GM12878 (cell line): Measurements from ENCODE around the gene ASF1B. TPM values are rescaled to one million over a fixed set of nuclear protein-coding genes. Genes with fewer than 3 reads are reported as not detected.

Experiments
- ATAC-seq: fragments of 200-7000 bp; cut with Tn5 transposase; 3 replicates; pipeline ENCODE4 v1.9.1; 2020; ENCODE audit warnings: mild to moderate bottlenecking, moderate library complexity
- BruUV-seq: library from RNA; stranded (reverse); fragments of 400-500 nt; replicated peaks from 2 replicates; lab custom pipeline; 2021; lab: Mats Ljungman, UMichigan
- CTCF ChIA-PET: fragments of 300-600 bp; sonication (Branson Sonifier 250); formaldehyde crosslinking; extraction: SDS; loops from one replicate; lab custom pipeline; 2021; ENCODE audit warnings: inconsistent platforms; lab: Yijun Ruan, JAX
- POLR2A ChIA-PET: fragments of 350-600 bp; formaldehyde crosslinking; extraction: SDS; loops from one replicate; lab custom pipeline; 2021; ENCODE audit warnings: inconsistent platforms; lab: Charles Lee
- RAD21 ChIA-PET: fragments of 300-600 bp; sonication (Branson Sonifier 250); formaldehyde crosslinking; loops from one replicate; lab custom pipeline; 2023; ENCODE audit warnings: antibody characterized with exemption; ENCODE audit not compliant: unreplicated experiment; lab: Charles Lee
- SMC1A ChIA-PET: fragments of 300-600 bp; sonication (Branson Sonifier 250); formaldehyde crosslinking; loops from one replicate; lab custom pipeline; 2023; ENCODE audit not compliant: unreplicated experiment, uncharacterized antibody; lab: Charles Lee
- DNase-seq: peaks from one replicate; pipeline ENCODE4 v3.0.0-alpha.2; 2011; ENCODE audit warnings: low read depth, low spot score
- FAIRE-seq: peaks from 3 replicates; lab custom pipeline; 2011; peaks lifted over from hg19 to GRCh38; lab: Jason Lieb, UNC
- H2AFZ ChIP-seq: 2 replicates; pipeline ENCODE4 v1.6.0; 2011; ENCODE audit warnings: low read depth, low read length, control low read depth; ENCODE audit not compliant: control insufficient read depth
- H3K27ac ChIP-seq: 2 replicates; pipeline ENCODE4 v1.5.1; 2011; ENCODE audit warnings: control low read depth; ENCODE audit not compliant: control insufficient read depth, insufficient read depth
- H3K27me3 ChIP-seq, 2 experiments: replicated peaks in 1 of 2; 2 replicates each; pipeline versions ENCODE4 v1.6.0 to v1.6.1; 2011; ENCODE audit warnings: low read length in 1 of 2; ENCODE audit not compliant: control insufficient read depth in 2 of 2, insufficient read depth in 2 of 2
- H3K36me3 ChIP-seq, 2 experiments: 2 replicates each; pipeline ENCODE4 v1.5.1; 2011; ENCODE audit warnings: low read length in 1 of 2; ENCODE audit not compliant: control insufficient read depth in 2 of 2, insufficient read depth in 2 of 2
- H3K4me1 ChIP-seq: 2 replicates; pipeline ENCODE4 v1.6.1; 2011; ENCODE audit warnings: mild to moderate bottlenecking, low read length, moderate library complexity, mixed read lengths; ENCODE audit not compliant: control insufficient read depth, insufficient read depth
- H3K4me2 ChIP-seq: 2 replicates; pipeline ENCODE4 v1.6.0; 2011; ENCODE audit warnings: control low read depth; ENCODE audit not compliant: control insufficient read depth, insufficient read depth
- H3K4me3 ChIP-seq: fragments of 200-600 bp; sonication (generic); 2 replicates; pipeline ENCODE4 v1.5.1; 2016
- H3K79me2 ChIP-seq: 2 replicates; pipeline ENCODE4 v1.6.0; 2011; ENCODE audit warnings: low read length; ENCODE audit not compliant: control insufficient read depth, insufficient read depth
- H3K9ac ChIP-seq: 2 replicates; pipeline ENCODE4 v1.8.0; 2011; ENCODE audit warnings: low read length, control low read depth, mixed read lengths; ENCODE audit not compliant: control insufficient read depth, insufficient read depth
- H3K9me3 ChIP-seq: replicated peaks from 3 replicates; pipeline ENCODE4 v1.5.1; 2011; ENCODE audit warnings: mild to moderate bottlenecking, low read length; ENCODE audit not compliant: control insufficient read depth, insufficient read depth
- H4K20me1 ChIP-seq: 2 replicates; pipeline ENCODE4 v1.6.0; 2011; ENCODE audit not compliant: control insufficient read depth, insufficient read depth
- BMI1 ChIP-seq: fragments of 450-650 bp; IDR thresholded peaks from 2 replicates; pipeline ENCODE4 v1.6.1; 2016; ENCODE audit warnings: mild to moderate bottlenecking, moderate library complexity, borderline replicate concordance
- IRF3 ChIP-seq: fragments of 450-650 bp; IDR thresholded peaks from 2 replicates; pipeline ENCODE4 v1.6.1; 2014; ENCODE audit warnings: mild to moderate bottlenecking
- MYC ChIP-seq: IDR thresholded peaks from 2 replicates; pipeline ENCODE4 v1.6.1; 2011; ENCODE audit warnings: mild to moderate bottlenecking, low read length, moderate library complexity, inconsistent platforms; ENCODE audit not compliant: insufficient read depth, insufficient replicate concordance, insufficient read length, severe bottlenecking
- NFIC ChIP-seq: IDR thresholded peaks from 2 replicates; pipeline ENCODE4 v1.6.1; 2012; ENCODE audit warnings: low read depth, mild to moderate bottlenecking, inconsistent platforms, low read length, moderate library complexity
- NR2C1 ChIP-seq: fragments of 450-650 bp; IDR thresholded peaks from 2 replicates; pipeline ENCODE4 v1.6.1; 2017; ENCODE audit warnings: antibody characterized with exemption, mild to moderate bottlenecking, moderate library complexity
- NRF1 ChIP-seq: conservative IDR thresholded peaks from 2 replicates; pipeline ENCODE4 v1.6.1; 2011; ENCODE audit warnings: mild to moderate bottlenecking, low read depth, low read length, improper control_type of control experiment
- PAX5 ChIP-seq: IDR thresholded peaks from 2 replicates; pipeline ENCODE4 v1.6.1; 2011; ENCODE audit warnings: low read depth, low read length, borderline replicate concordance
- PAX8 ChIP-seq: fragments of 450-650 bp; IDR thresholded peaks from 2 replicates; pipeline ENCODE4 v1.6.1; 2017; ENCODE audit warnings: mild to moderate bottlenecking, moderate library complexity
- RAD21 ChIP-seq: IDR thresholded peaks from 2 replicates; pipeline ENCODE4 v1.6.1; 2011; ENCODE audit warnings: mild to moderate bottlenecking, low read depth, low read length, moderate library complexity; ENCODE audit not compliant: insufficient read depth
- RELA ChIP-seq: fragments of 450-650 bp; IDR thresholded peaks from 2 replicates; pipeline ENCODE4 v1.8.0; 2014; ENCODE audit warnings: borderline replicate concordance; ENCODE audit not compliant: partially characterized antibody
- SIX5 ChIP-seq: IDR thresholded peaks from 2 replicates; pipeline ENCODE4 v1.6.1; 2011; ENCODE audit warnings: mild to moderate bottlenecking, low read depth, low read length, moderate library complexity; ENCODE audit not compliant: severe bottlenecking
- SMAD1 ChIP-seq: fragments of 450-650 bp; IDR thresholded peaks from 2 replicates; pipeline ENCODE4 v1.6.1; 2018; ENCODE audit warnings: mild to moderate bottlenecking, low read depth; ENCODE audit not compliant: partially characterized antibody
- STAT3 ChIP-seq: IDR thresholded peaks from 2 replicates; pipeline ENCODE4 v1.6.1; 2011; ENCODE audit warnings: low read depth, low read length, improper control_type of control experiment
- SUPT20H ChIP-seq: IDR thresholded peaks from 2 replicates; pipeline ENCODE4 v1.6.1; 2011; ENCODE audit warnings: low read depth, mild to moderate bottlenecking, low read length, moderate library complexity, borderline replicate concordance; ENCODE audit not compliant: control insufficient read depth
- SUZ12 ChIP-seq: fragments of 200-600 bp; sonication (generic); IDR thresholded peaks from one replicate; pipeline ENCODE4 v1.6.1; 2018; ENCODE audit warnings: antibody characterized with exemption, mild to moderate bottlenecking; ENCODE audit not compliant: unreplicated experiment
- TBL1XR1 ChIP-seq: IDR thresholded peaks from 2 replicates; pipeline ENCODE4 v1.6.1; 2012; ENCODE audit warnings: low read depth, low read length, improper control_type of control experiment
- ZBTB11 ChIP-seq: fragments of 450-650 bp; formaldehyde crosslinking; IDR thresholded peaks from 2 replicates; pipeline ENCODE4 v1.5.0; 2022; ENCODE audit warnings: mild to moderate bottlenecking, missing genetic modification characterization
- WGBS: methylation state at CpG from one replicate; pipeline ENCODE4 v1.1.6; 2016; ENCODE audit warnings: low lambda C conversion rate; ENCODE audit not compliant: insufficient replicate concordance, insufficient coverage; ENCODE audit errors: missing lambda C conversion rate; 5-methylcytosine and 5-hydroxymethylcytosine counted together
- in situ Hi-C: fragments of 300-500 bp; cut with MboI; formaldehyde crosslinking; loops from 9 replicates; pipeline ENCODE4 v1.14.3; 2018; ENCODE audit warnings: mixed read lengths
- intact Hi-C: fragments of 100-400 bp; cut with micrococcal nuclease; formaldehyde crosslinking; loops from one replicate; pipeline ENCODE4 v1.14.2; 2022; ENCODE audit not compliant: unreplicated experiment
- polyA plus RNA-seq, 11 experiments: library from polyadenylated mRNA; depleted of rRNA in 4 of 11; unstranded in 6 of 11; stranded (reverse) in 5 of 11; fragments of >200 nt; fragmentation: Nextera tagmentation in 4 of 11; fragmentation: Illumina TruSeq in 1 of 11; extraction: Ambion mirVana in 4 of 11; extraction: Trizol in 1 of 11; gene quantifications; 1 replicate in 1 of 11; 2 replicates in 10 of 11; pipeline versions ENCODE4 v1.2.1 to v1.2.3, GENCODE V29; 2011 to 2016; ENCODE audit warnings: inconsistent platforms in 2 of 11, missing spikeins in 2 of 11, low read depth in 1 of 11
- total RNA-seq, 4 experiments: library from RNA; depleted of rRNA in 3 of 4; stranded (reverse); fragments of >200 nt in 3 of 4; fragmentation: Illumina TruSeq in 1 of 4; extraction: Trizol in 1 of 4; gene quantifications; 2 replicates each; pipeline versions ENCODE4 v1.2.1 to v1.2.3, GENCODE V29; 2013 to 2021

Gene ASF1B
- total and polyA plus RNA-seq, 10 of the 15 experiments (the other 5 are each of a cell fraction or from before 2014, with no cell fraction given) = 10.4 to 217 (median 90.2) TPM

DNA sequence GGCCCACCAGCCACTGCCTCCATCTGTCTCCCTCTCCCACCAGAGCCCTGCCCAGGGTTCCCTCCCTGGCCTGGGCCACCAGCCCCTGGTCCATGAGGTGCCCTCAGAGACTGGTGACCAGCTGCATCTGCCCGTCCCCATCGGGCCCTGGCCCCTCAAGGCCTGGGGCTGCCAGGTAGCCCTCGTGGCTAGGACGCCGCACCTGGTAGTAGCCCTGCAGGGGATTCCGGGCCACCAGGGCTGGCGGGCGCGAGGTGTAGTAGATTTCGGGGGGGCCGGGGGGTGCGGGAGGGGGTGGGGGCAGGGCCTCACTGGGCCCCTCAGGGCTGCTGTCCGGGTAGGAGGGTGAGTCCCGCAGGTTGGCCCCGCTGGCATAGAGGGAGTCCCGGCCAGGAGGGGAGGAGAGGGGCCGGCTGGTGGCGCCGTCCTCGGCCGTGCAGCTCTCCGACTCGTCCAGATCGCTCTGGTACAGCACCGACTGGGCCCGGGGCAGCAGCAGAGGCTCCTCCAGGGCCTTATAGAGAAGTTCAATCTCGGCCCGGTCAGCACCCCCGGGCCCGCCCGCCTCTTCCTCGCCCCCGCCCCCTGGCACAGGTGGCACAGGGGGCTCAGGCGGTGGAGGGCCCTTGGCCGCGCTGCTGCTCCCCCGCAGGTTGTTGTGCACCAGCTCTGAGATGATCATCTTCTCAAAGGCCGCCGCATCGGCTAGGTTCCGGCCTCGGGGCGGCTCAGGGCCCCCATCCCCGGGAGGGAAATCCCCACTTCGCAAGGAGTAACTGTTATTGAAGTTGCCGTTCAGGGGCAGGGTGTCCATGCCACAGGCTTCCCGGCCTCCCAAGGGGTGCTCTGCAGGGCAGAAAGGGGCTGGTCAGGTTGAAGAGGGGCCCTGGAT, 14.6 kb upstream of the ASF1B start (continued):
- TF ChIP-seq ZBTB11 (CRISPR knock-in tag) = no peak
- no peak for TF ChIP-seq NRF1
- TF ChIP-seq NR2C1 = no peak
- TF ChIP-seq PAX8 = no peak
- no peak for TF ChIP-seq SMAD1

GRCh38 chr19:14150041-14150769, 13.8 kb upstream of the ASF1B start:
- H2AFZ ChIP-seq = no peak overlapping the region
- no peak overlapping the region for H3K27ac ChIP-seq
- H3K27me3 ChIP-seq = no peaks in the 10 kb centered on the region
- H3K9me3 ChIP-seq = no peaks in the 10 kb centered on the region
- ChIA-PET POLR2A (no interaction called here), SMC1A (no interaction called here), CTCF (interaction anchor here (0.9 kb wide), 1 partner anchor 13 kb away, joined by 3 read pairs; the partner anchor contains the start of gene ASF1B), RAD21 (no interaction called here)
- no peaks in the 10 kb centered on the region for H4K20me1 ChIP-seq
- 62% methylated on average over 10 of the region's 10 CpGs for WGBS
- H3K4me3 ChIP-seq = no peak overlapping the region
- H3K9ac ChIP-seq = no peak overlapping the region
- in situ Hi-C loops (no loop called here), intact Hi-C loops (no loop called here)
- no peak for FAIRE-seq
- no TSS peak for BruUV-seq
- ATAC-seq = no peak
- H3K36me3 ChIP-seq = no peaks in the 10 kb centered on the region
- no peaks in the 10 kb centered on the region for H3K79me2 ChIP-seq
- peaks cover 6% of the 10 kb centered on the region; the same call in 1 of the 2 replicates for H3K4me1 ChIP-seq
- no peak for DNase-seq
- H3K4me2 ChIP-seq = no peak overlapping the region
- TF ChIP-seq IRF3 = no peak
- no peak for TF ChIP-seq SUPT20H
- TF ChIP-seq SIX5 = no peak
- TF ChIP-seq NFIC = no peak
- TF ChIP-seq RELA = no peak
- TF ChIP-seq MYC = no peak
- TF ChIP-seq BMI1 = no peak
- TF ChIP-seq TBL1XR1 = no peak
- TF ChIP-seq STAT3 = no peak
- no peak for TF ChIP-seq RAD21
- no peak for TF ChIP-seq SUZ12
- no peak for TF ChIP-seq PAX5
